HL-60 (cell line): Measurements from ENCODE around the gene BLMH.

Source experiments
- GABPA ChIP-seq: IDR thresholded peaks from 2 replicates; pipeline ENCODE4 v1.6.1; 2012; ENCODE audit warnings: low read depth
- REST ChIP-seq: IDR thresholded peaks from 2 replicates; pipeline ENCODE4 v1.6.1; 2012; ENCODE audit warnings: low read depth; ENCODE audit not compliant: insufficient replicate concordance

GRCh38 chr17:30267625-30268024 lies 24.1 kb downstream of the BLMH start:
- TF ChIP-seq REST (no peak), GABPA (no peak)
